Breast epithelium (tissue), 4 donors: ENCODE results near the gene TMEM171. TPM values are rescaled to one million over a fixed set of nuclear protein-coding genes. Genes with fewer than 3 reads are reported as not detected.

ENCODE experiments used
- DNase-seq, 2 donors: peaks; one replicate each; pipeline ENCODE4 v3.0.0-alpha.2; 2019; ENCODE audit warnings: low spot score in 2 of 2
- H3K27ac ChIP-seq, 2 donors: fragments of 200-600 bp; sonication (generic) in 1 of 2; one replicate each; pipeline ENCODE4 v1.5.1; 2016 to 2019; ENCODE audit warnings: mild to moderate bottlenecking in 1 of 2
- H3K27me3 ChIP-seq, 2 donors: fragments of 200-600 bp; sonication (generic) in 1 of 2; one replicate each; pipeline versions ENCODE4 v1.5.1 to v1.6.0; 2017 to 2019; ENCODE audit warnings: control low read depth in 1 of 2, mild to moderate bottlenecking in 1 of 2
- H3K36me3 ChIP-seq: fragments of 200-600 bp; one replicate; pipeline ENCODE4 v1.5.1; 2019
- H3K4me1 ChIP-seq, 2 donors: fragments of 200-600 bp; sonication (generic); one replicate each; pipeline ENCODE4 v1.5.1; 2016 to 2019; ENCODE audit warnings: control low read depth in 1 of 2
- H3K4me3 ChIP-seq, 3 donors: fragments of 200-600 bp; sonication (generic); 1 replicate in 2 of 3; 2 replicates in 1 of 3; pipeline ENCODE4 v1.5.1; 2016 to 2019; ENCODE audit warnings: mild to moderate bottlenecking in 3 of 3, moderate library complexity in 2 of 3
- H3K9me3 ChIP-seq, 2 donors: fragments of 200-600 bp; sonication (generic) in 1 of 2; one replicate each; pipeline ENCODE4 v1.5.1; 2016 to 2019; ENCODE audit warnings: control low read depth in 1 of 2
- POLR2A ChIP-seq: fragments of 450-650 bp; IDR thresholded peaks from one replicate; pipeline ENCODE4 v1.6.1; 2016; ENCODE audit warnings: antibody characterized with exemption, mild to moderate bottlenecking, moderate library complexity
- POLR2AphosphoS5 ChIP-seq, 3 donors: sonication (generic); formaldehyde crosslinking; IDR thresholded peaks; one replicate each; pipeline ENCODE4 v1.6.1; 2017; ENCODE audit warnings: antibody characterized with exemption in 3 of 3
- intact Hi-C: fragments of 100-400 bp; cut with DNase I; formaldehyde crosslinking; loops from one replicate; pipeline ENCODE4 v1.15.1; 2023; ENCODE audit warnings: low total_unique reads
- total RNA-seq, 3 donors: library from RNA; depleted of rRNA; stranded (reverse); fragments of >200 nt; gene quantifications; one replicate each; pipeline ENCODE4 v1.1.0, GENCODE V29; 2016
- TF ChIP-seq, protein P1 (sequence below), 3 donors: fragments of 450-650 bp; IDR thresholded peaks; one replicate each; pipeline ENCODE4 v1.5.1; 2016 to 2017; ENCODE audit warnings: antibody characterized with exemption in 3 of 3, mild to moderate bottlenecking in 3 of 3, moderate library complexity in 3 of 3

Gene TMEM171
- total RNA-seq, 3 donors from 2014 or later: 0.64 TPM; not detected in 2

DNA sequence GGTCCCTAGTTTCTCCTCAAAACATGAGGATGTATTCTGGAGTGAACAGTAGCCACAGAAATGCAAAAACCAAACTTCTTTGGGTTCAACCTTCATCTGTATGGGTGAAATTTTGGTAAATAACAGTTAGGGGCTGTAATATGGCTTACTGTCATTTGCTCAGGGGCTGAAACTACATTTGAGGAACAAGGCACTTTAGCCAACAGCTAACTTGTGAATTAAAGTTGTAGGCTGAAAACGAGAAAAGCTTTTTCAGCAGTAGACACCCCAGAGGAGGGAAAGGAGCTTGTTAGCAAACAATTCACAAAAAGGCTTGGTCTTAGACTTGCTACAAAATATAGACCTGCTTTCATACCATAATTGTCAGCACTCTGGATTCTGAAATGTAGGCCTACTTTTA, 6.6 kb downstream of the TMEM171 start:
- TF ChIP-seq POLR2AphosphoS5 (IDR thresholded peaks at IDR 0.05) (no peak), POLR2A (no peak)
- TF ChIP-seq, protein P1, sequence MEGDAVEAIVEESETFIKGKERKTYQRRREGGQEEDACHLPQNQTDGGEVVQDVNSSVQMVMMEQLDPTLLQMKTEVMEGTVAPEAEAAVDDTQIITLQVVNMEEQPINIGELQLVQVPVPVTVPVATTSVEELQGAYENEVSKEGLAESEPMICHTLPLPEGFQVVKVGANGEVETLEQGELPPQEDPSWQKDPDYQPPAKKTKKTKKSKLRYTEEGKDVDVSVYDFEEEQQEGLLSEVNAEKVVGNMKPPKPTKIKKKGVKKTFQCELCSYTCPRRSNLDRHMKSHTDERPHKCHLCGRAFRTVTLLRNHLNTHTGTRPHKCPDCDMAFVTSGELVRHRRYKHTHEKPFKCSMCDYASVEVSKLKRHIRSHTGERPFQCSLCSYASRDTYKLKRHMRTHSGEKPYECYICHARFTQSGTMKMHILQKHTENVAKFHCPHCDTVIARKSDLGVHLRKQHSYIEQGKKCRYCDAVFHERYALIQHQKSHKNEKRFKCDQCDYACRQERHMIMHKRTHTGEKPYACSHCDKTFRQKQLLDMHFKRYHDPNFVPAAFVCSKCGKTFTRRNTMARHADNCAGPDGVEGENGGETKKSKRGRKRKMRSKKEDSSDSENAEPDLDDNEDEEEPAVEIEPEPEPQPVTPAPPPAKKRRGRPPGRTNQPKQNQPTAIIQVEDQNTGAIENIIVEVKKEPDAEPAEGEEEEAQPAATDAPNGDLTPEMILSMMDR (IDR thresholded peaks at IDR 0.05): no peak
- Histone ChIP-seq H3K27me3 (peaks cover 0 to 2% of the 10 kb centered on the region in 2 donors), H3K9me3 (no peaks in the 10 kb centered on the region), H3K36me3 (no peaks in the 10 kb centered on the region), H3K27ac (no peak overlapping the region), H3K4me1 (no peaks in the 10 kb centered on the region), H3K4me3 (no peak overlapping the region)
- intact Hi-C loops: no loop called here
- DNase-seq: no peak

DNA sequence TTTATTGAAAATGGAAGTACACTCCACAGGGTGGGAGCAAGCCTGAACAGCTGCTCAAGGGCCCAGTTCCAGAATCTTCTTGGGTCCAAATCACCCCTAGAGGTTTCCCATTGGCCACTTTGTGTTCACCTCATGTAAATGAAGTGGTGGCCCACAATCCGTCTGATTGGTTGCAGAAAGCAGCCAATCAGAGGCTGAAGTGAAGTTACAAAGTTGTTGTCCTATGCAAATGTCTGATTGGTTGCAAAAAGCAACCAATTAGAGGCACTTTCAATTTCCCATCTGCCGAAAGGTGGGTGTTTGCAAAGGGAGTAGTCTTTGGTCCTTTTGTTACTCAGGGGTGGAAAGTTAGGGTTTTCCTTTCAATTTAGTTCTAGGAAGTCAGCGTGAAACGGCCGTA, 8.8 kb downstream of the TMEM171 start:
- Histone ChIP-seq H3K9me3 (no peaks in the 10 kb centered on the region), H3K4me1 (no peaks in the 10 kb centered on the region), H3K4me3 (no peak overlapping the region), H3K36me3 (no peaks in the 10 kb centered on the region), H3K27me3 (no peaks in the 10 kb centered on the region), H3K27ac (no peak overlapping the region)
- DNase-seq: no peak
- intact Hi-C loops: no loop called here
- no peak for TF ChIP-seq POLR2AphosphoS5 (IDR thresholded peaks at IDR 0.05)
- TF ChIP-seq POLR2A: no peak
- TF ChIP-seq, protein P1 (IDR thresholded peaks at IDR 0.05): no peak

GRCh38 chr5:73130811-73131210, 10.4 kb downstream of the TMEM171 start:
- Histone ChIP-seq H3K27me3 (no peaks in the 10 kb centered on the region), H3K4me3 (no peak overlapping the region), H3K9me3 (no peaks in the 10 kb centered on the region), H3K27ac (no peak overlapping the region), H3K36me3 (no peaks in the 10 kb centered on the region), H3K4me1 (no peaks in the 10 kb centered on the region)
- TF ChIP-seq POLR2A: no peak
- no peak for TF ChIP-seq POLR2AphosphoS5 (IDR thresholded peaks at IDR 0.05)
- TF ChIP-seq, protein P1 (IDR thresholded peaks at IDR 0.05): no peak
- no peak for DNase-seq
- intact Hi-C loops: no loop called here

- no peak for TF ChIP-seq POLR2A
- TF ChIP-seq, protein P1 (IDR thresholded peaks at IDR 0.05): no peak
- no peak for TF ChIP-seq POLR2AphosphoS5 (IDR thresholded peaks at IDR 0.05)
- no peak overlapping the region for H3K27ac ChIP-seq
- no peaks in the 10 kb centered on the region for H3K9me3 ChIP-seq
- intact Hi-C loops: no loop called here
- H3K4me1 ChIP-seq: no peaks in the 10 kb centered on the region
- no peak overlapping the region for H3K4me3 ChIP-seq
- no peaks in the 10 kb centered on the region for H3K36me3 ChIP-seq
- DNase-seq: no peak
- H3K27me3 ChIP-seq: peaks cover 0 to 7% of the 10 kb centered on the region in 2 donors
Measured at GRCh38 chr5:73131711-73132425, 11.5 kb downstream of the TMEM171 start.

DNA sequence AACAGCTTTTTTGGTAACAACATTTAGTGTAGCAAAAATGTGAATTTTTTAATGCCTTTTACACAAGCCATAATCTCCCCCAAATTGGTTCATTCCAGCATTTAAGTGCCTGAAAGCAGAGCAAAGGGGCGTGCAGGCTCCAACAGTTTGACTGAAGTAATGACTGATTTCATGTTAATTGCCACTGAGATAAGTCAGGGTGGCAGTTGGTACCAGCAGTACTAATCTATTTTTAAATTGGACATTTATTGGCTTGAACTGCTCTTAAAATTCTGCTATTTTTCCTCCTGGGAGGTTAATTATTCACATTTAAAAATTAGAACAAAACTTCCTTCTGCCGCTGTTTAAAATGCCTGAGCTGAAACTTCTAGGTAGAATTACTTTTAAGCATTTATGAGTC, 12.4 kb downstream of the TMEM171 start:
- H3K4me3 ChIP-seq: no peak overlapping the region

More for the DNA sequence above, 12.4 kb downstream of the TMEM171 start:
- Histone ChIP-seq H3K4me1 (no peaks in the 10 kb centered on the region), H3K9me3 (no peaks in the 10 kb centered on the region), H3K36me3 (no peaks in the 10 kb centered on the region), H3K27me3 (peaks cover 0 to 7% of the 10 kb centered on the region in 2 donors), H3K27ac (no peak overlapping the region)
- intact Hi-C loops: no loop called here
- TF ChIP-seq, protein P1 (IDR thresholded peaks at IDR 0.05): no peak
- TF ChIP-seq POLR2A (no peak), POLR2AphosphoS5 (IDR thresholded peaks at IDR 0.05) (no peak)
- DNase-seq: no peak
